Dedifferentiated amniotic fluid mesenchymal stem cell (primary cell): ENCODE measurements around the gene USP47.

Experiments
- DNase-seq: peaks from one replicate; pipeline ENCODE4 v3.0.0-alpha.2; 2016; ENCODE audit errors: extremely low spot score

Gene USP47

DNA sequence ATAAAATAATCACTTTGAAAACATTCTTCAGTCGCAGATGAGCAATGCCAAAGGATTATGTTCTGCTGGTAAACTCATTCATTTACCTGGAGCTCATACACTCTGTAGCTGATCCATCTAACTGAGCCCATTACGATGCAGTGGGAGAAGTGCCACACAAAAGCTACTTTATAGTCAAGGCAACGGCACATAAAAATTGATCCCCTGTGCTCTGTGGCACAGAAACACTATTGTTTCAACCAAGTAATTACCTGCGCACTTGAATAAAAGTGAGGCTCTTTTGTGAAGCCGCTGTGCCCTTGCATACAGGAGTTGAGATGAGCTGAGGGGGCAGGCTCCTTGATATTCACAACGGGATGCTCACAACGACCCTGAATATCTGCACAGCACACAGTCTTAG is 159.4 kb downstream of the USP47 start:
- no peak for DNase-seq

DNA sequence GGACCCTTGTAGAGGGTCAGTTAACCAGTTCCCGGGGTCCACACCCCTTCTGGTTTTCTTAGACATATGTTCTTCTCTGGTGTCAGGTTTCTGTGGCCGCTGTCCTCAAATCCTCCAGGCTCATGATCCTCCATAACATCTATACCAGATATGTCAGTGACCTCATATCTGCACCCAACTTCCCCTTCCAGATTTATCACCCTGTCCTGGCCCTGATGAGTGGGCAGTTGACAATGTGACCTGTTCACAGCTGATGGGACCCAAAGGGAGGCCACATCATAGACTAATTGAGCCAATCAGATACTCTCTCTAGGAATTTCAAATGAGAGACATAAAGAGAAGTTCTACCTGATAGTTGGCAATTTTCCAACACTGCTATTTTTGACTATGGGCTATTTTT is 161.6 kb downstream of the USP47 start:
- DNase-seq = no peak

DNA sequence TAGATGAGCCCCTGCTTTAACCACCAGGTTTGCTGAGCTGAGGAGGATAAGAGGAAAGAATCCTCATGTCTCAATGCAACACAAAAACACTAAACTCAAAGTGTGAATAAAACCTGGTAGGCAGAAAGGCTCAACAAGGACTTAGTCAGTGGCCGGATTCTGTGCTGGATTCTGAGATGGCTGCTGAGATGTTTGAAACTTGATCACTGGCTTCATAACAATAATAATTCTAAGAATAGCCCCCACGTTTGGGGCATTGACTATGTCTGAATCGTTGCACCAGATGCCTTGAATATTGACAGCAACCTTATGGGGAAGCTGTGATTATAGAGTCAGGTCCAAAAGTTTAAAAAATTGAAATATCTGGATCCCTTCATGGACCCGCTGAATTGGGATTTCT is 162.0 kb downstream of the USP47 start:
- no peak for DNase-seq

DNA sequence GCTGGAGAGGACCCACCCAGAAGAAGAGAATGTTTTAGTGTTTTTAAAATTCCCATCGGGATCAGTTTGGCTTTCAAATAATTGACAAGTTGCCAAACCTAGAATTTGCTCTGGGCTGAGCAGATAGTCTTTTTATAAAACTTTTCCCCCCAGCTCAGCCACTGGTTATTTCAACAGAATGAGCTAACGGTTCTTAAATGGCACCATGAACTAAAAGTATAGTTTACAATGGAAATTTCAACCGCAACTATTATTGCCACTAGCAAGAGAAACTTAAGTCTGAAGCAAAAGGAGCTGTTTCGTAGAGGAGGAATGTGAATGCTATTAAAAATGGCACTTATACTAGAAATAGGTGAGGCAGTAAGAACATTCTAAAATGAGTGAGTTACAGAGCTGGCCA is 163.3 kb downstream of the USP47 start:
- DNase-seq = no peak

DNA sequence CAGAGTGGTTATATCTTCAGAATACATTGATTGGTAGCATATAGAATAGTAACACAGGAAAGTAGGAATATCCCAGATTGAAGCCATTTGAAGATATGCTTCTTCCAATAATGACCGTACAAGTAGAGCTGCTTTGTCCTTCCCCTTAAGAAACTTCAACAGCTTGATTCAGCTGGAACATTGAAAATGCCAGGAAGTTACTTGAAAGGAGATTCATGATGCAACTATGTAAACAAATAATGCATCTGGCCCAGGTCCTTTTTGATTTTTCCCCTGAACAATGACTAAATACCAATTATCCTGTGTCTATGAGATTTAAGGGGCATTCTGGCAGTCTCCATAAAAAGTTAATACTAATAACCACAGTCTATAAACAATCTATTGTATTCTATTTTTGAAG is 163.7 kb downstream of the USP47 start:
- DNase-seq = peak; percentile 80

DNA sequence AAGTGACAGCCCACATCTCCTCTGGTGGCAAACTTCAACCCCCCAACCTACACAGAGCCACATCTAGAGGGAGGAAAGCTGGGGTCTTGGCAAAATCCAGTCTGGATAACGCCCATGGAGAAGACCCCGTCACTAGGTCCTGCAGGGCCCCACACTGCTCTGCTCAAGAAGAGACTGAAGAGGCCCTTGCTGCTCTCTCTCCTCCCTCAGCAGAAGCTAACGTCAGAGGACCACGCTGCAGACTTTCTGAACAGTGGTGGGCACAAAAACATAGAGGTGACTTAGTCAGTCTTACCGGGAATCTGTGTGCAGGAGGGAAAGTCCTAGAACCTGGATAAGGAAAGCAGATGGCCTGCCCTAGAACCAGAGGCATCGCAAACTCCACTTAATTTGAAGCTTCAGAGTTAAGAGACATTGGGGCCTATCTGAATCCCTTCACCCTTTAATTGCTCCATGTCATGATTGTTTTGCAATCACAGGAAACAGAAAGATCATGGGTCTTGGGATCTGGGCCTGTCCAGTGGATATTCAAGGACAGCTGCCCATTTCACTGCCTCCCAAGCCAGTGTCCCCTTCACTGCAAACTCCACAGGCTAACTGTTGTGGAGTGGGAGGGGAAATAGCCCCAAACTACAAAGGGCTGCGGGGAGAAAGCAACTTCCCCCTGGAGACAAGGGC is 164.9 kb downstream of the USP47 start:
- no peak for DNase-seq

DNA sequence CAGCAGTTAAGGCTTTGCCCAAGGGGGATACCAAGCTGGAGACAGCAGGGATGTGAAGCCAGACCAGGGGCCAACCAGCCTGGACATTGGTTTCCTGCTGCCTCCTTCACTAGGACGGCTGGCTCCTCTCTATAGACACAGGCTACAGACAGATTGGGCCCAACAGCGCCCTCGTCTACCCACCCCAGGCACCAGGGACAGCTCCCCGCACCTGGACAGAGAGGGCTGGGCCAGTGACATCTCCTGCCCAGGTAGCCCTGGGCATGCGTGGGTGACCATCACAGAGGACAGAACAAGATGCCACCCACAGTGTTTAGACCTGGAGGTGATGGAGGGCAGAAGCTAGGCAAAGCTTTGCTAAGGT is 165.4 kb downstream of the USP47 start:
- no peak for DNase-seq

DNA sequence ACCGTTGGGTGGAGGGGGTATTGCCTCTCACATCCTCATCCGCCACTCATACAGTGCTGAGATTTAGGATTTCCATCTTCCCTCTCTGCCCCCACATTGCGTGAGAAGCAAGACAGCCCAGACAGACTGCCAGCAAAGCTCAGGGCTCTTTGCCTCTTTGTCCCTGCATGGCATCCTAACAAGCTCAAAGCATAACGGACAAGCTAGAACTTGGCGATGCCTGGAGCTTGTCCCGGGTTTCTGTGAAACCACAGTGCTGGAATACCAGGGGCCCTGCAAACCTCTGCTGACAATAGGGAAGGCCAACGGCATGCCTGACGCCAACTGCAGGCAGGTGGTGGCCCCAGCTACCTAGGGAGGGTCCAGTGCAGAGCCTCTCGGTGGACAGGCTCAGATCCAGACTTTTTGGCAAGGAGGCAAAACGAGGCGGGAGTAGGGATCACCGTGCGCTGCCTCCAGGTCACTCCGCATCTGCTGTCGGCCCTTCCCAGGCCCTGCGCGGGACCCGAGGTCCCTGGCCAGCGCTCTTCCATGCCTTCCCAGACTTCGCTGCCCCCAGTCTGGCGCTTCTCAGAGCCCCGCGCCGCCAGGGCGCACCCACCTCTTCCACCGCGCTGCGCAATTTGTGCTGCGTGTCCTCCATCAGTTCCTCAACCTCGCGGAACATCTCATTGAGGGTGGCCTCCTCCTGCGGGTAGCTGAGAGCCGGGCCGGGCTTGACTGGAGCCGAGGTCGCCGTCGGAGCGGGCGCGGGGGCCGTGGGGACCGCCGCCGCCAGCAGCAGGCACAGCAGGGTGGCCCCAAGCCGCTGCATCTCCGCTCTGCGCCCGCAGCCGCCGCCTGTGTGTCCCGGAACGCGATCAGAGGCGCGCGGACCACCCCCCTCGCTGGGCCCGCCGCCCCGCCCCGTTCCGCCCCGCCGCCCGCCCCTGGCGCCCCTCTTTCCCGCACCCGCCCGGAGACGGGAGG is 166.3 kb downstream of the USP47 start, which contains the start of gene DKK3:
Gene DKK3 (minus strand): TSS at position 858 of the 969 bp plus-strand sequence. CDS start 44 bp downstream, at position 814.
- no peak for DNase-seq
